K562 (cell line): ENCODE measurements around the gene TEPSIN.

Experiments used
- CBX5 ChIP-seq: IDR thresholded peaks from 2 replicates; pipeline ENCODE4 v1.6.1; 2014; ENCODE audit warnings: low read depth, borderline replicate concordance
- CCNT2 ChIP-seq: IDR thresholded peaks from 2 replicates; pipeline ENCODE4 v1.6.1; 2011; ENCODE audit warnings: borderline replicate concordance, low read depth, mild to moderate bottlenecking, moderate library complexity, mixed read lengths, low read length; ENCODE audit not compliant: insufficient read length; ENCODE audit errors: extremely low read depth
- EZH2 ChIP-seq: IDR thresholded peaks from 2 replicates; pipeline ENCODE4 v1.6.1; 2012; ENCODE audit warnings: low read depth, mild to moderate bottlenecking, inconsistent platforms, low read length, borderline replicate concordance
- FOXK2 ChIP-seq, 2 experiments: fragments of 450-650 bp; IDR thresholded peaks in 1 of 2; conservative IDR thresholded peaks in 1 of 2; 2 replicates each; pipeline ENCODE4 v1.6.1; 2016; ENCODE audit warnings: low read depth in 2 of 2, mild to moderate bottlenecking in 1 of 2
- HDAC3 ChIP-seq: fragments of 450-650 bp; IDR thresholded peaks from 2 replicates; pipeline ENCODE4 v1.6.1; 2018; ENCODE audit warnings: borderline replicate concordance, mild to moderate bottlenecking, moderate library complexity; ENCODE audit not compliant: partially characterized antibody
- MXI1 ChIP-seq: IDR thresholded peaks from 2 replicates; pipeline ENCODE4 v1.6.1; 2011; ENCODE audit warnings: low read depth, mild to moderate bottlenecking, improper control_type of control experiment, low read length
- NR3C1 ChIP-seq: sonication (generic); formaldehyde crosslinking; IDR thresholded peaks from 2 replicates; pipeline ENCODE4 v1.8.1; 2022; ENCODE audit warnings: missing genetic modification reagents
- POLR2A ChIP-seq: fragments of 450-650 bp; conservative IDR thresholded peaks from 2 replicates; pipeline ENCODE4 v1.6.1; 2016
- U2AF1 ChIP-seq: fragments of 200-400 bp; formaldehyde crosslinking; optimal IDR thresholded peaks from 2 replicates; pipeline ENCODE3; 2017; ENCODE audit warnings: mild to moderate bottlenecking, low read depth, low read length, moderate library complexity
- ZFP1 ChIP-seq: fragments of 450-650 bp; formaldehyde crosslinking; IDR thresholded peaks from 2 replicates; pipeline ENCODE4 v1.4.0; 2020; ENCODE audit warnings: mild to moderate bottlenecking, mixed read lengths

DNA sequence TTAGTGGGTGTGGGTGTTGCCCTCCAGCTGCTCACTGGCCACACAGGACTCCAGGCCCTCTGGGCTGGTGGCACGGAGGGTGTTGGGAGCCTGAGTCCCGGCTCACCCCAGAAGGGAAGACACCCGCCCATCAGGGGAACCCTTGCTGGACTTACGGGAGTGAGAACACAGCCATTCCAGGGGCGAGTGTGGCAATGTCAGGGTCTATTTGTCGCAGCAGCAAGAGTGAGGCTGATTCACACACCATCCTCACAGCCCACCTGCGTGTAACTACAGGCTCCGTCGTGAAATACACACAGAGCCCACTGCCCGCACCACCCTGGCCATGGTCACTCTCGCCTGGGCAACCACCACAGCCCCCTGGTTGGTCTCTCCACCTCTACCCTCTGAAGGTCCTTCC lies 55.0 kb downstream of the TEPSIN start:
- no peak for TF ChIP-seq NR3C1 (CRISPR knock-in tag)
- TF ChIP-seq ZFP1 (CRISPR knock-in tag) = no peak
- no peak for TF ChIP-seq HDAC3
- TF ChIP-seq POLR2A = no peak
- no peak for TF ChIP-seq EZH2
- TF ChIP-seq U2AF1 = no peak
- no peak for TF ChIP-seq FOXK2 (conservative IDR thresholded peaks at IDR 0.05 in 1 of 2, IDR thresholded peaks at IDR 0.05 in 1 of 2; ENCODE audit: low read depth in 2 of 2)
- TF ChIP-seq CBX5 = no peak
- TF ChIP-seq CCNT2 = no peak
- TF ChIP-seq MXI1 = no peak
